Heart right ventricle (tissue), 16 donors: Measurements from ENCODE around the gene DIAPH3. TPM values are rescaled to one million over a fixed set of nuclear protein-coding genes. Genes with fewer than 3 reads are reported as not detected.

ENCODE experiments used
- ATAC-seq, 8 donors: fragments of 200-7000 bp; cut with Tn5 transposase; one replicate each; pipeline ENCODE4 v1.9.1; 2020; ENCODE audit warnings: mild to moderate bottlenecking in 8 of 8, moderate library complexity in 8 of 8, moderate number of reproducible peaks in 1 of 8
- DNase-seq, 2 donors: peaks; one replicate each; pipeline ENCODE4 v3.0.0-alpha.2; 2020
- H3K27ac ChIP-seq, 10 donors: fragments of 200-600 bp; sonication (generic) in 2 of 10; one replicate each; pipeline versions ENCODE4 v1.5.0 to v1.8.0; 2020 to 2022; ENCODE audit warnings: mild to moderate bottlenecking in 3 of 10
- H3K27me3 ChIP-seq, 7 donors: fragments of 200-600 bp; one replicate each; pipeline ENCODE4 v1.8.0; 2021 to 2022; ENCODE audit warnings: mild to moderate bottlenecking in 2 of 7
- H3K36me3 ChIP-seq, 9 donors: fragments of 200-600 bp; sonication (generic) in 1 of 9; one replicate each; pipeline versions ENCODE4 v1.5.0 to v1.8.0; 2020 to 2022; ENCODE audit warnings: mild to moderate bottlenecking in 2 of 9
- H3K4me1 ChIP-seq, 9 donors: fragments of 200-600 bp; sonication (generic) in 1 of 9; one replicate each; pipeline versions ENCODE4 v1.5.0 to v1.8.0; 2020 to 2022; ENCODE audit warnings: mild to moderate bottlenecking in 4 of 9
- H3K4me3 ChIP-seq, 10 donors: fragments of 200-600 bp; sonication (generic) in 2 of 10; one replicate each; pipeline versions ENCODE4 v1.5.0 to v1.8.0; 2020 to 2022; ENCODE audit warnings: mild to moderate bottlenecking in 7 of 10, moderate library complexity in 2 of 10
- H3K9me3 ChIP-seq, 11 donors: fragments of 200-600 bp in 10 of 11; sonication (generic) in 2 of 11; one replicate each; pipeline versions ENCODE4 v1.5.0 to v1.8.0; 2013 to 2022; ENCODE audit warnings: mild to moderate bottlenecking in 2 of 11, control low read depth in 1 of 11, moderate library complexity in 1 of 11
- CTCF ChIP-seq, 9 donors: fragments of 200-600 bp; sonication (generic) in 2 of 9; IDR thresholded peaks; one replicate each; pipeline versions ENCODE4 v1.5.0 to v1.8.0; 2021 to 2022; ENCODE audit warnings: antibody characterized with exemption in 9 of 9, mild to moderate bottlenecking in 5 of 9, moderate library complexity in 1 of 9
- WGBS, 2 donors: extraction: QIAGEN DNeasy Blood & Tissue Kit; methylation state at CpG; one replicate each; pipeline ENCODE4 v1.1.7; 2013; ENCODE audit warnings: inconsistent platforms in 1 of 2; 5-methylcytosine and 5-hydroxymethylcytosine counted together
- intact Hi-C, 10 donors: fragments of 100-400 bp; cut with DNase I; formaldehyde crosslinking; loops; one replicate each; pipeline versions ENCODE4 v1.11.1 to v1.14.2; 2022
- polyA plus RNA-seq, 2 donors: library from polyadenylated mRNA; stranded (reverse); fragments of 200-250 nt; gene quantifications; one replicate each; pipeline ENCODE4 v1.2.3, GENCODE V29; 2013
- total RNA-seq, 10 donors: library from RNA; stranded (reverse); fragmentation: NEBNext Ultra II Directional in 3 of 10; extraction: Animal tissue kit (Norgen Biotek cat#: 25700) in 3 of 10; gene quantifications; one replicate each; pipeline versions ENCODE4 v1.2.1 to v1.2.4, GENCODE V29; 2021 to 2023
- donor health status: Arrhythmogenic right ventricular cardiomyopathy.
- donor health status: ischemic (EF 13 %, LVEDD 7.1; RV severe dilation, severe dysfunction).
- donor health status: healthy with polysubstance abuse.
- donor health status: DM: no; HTN: yes; CAD: no.
- donor health status: DM: no; HTN: no; CAD: no.
- donor health status: ischemic (EF 25% LVEDD 6.9; RV normal size, moderate dysfunction).
- donor health status: ischemic (EF 25% LVEDD 5.7; RV mildly dilated, moderate dysfunction).
- donor health status: healthy.
- donor health status: DM: yes; HTN: yes; CAD: no.
- donor health status: Ischemic cardiomyopathy.
- donor health status: ischemic (EF 35%, LVEDD 5.7; RV mildly dilated, moderate dysfunction).
- donor health status: nonischemic (EF 11% LVEDD 7.7; RV severe dilation, severe dysfunction).
- donor health status: DM: yes; HTN: yes; CAD: no.
- donor health status: PGD.
- donor health status: ischemic (EF 29% LVEDD 5.4; RV normal size, mild dysfunction).
- donor health status: nonischemic (EF 23%, LVEDD 6.1; RV moderate dilation, normal function).

The DIAPH3 gene
- total and polyA plus RNA-seq, 12 donors = 0.04 to 2.2 (median 0.19) TPM

- Histone ChIP-seq H3K4me3 (no peak overlapping the region), H3K4me1 (no peaks in the 10 kb centered on the region), H3K9me3 (peaks cover 0 to 22% (median 0%) of the 10 kb centered on the region in 11 donors), H3K27me3 (no peaks in the 10 kb centered on the region), H3K27ac (no peak overlapping the region), H3K36me3 (peaks cover 0 to 6% (median 0%) of the 10 kb centered on the region in 9 donors)
- DNase-seq (no peak), ATAC-seq (no peak)
- intact Hi-C loops = no loop called here
- 97 to 99% methylated on average over 3 of the region's 3 CpGs for WGBS, 2 donors
- no peak for TF ChIP-seq CTCF (IDR thresholded peaks at IDR 0.05)
These were observed 52.0 kb downstream of the DIAPH3 start for GRCh38 chr13:60111691-60112090.

- H3K9me3 ChIP-seq = peaks cover 0 to 8% (median 0%) of the 10 kb centered on the region in 11 donors
- WGBS, 2 donors = 92 to 100% methylated on average over 3 of the region's 3 CpGs
- peaks cover 0 to 6% (median 0%) of the 10 kb centered on the region in 9 donors for H3K36me3 ChIP-seq
- no peak for DNase-seq
- no peak overlapping the region for H3K4me3 ChIP-seq
- intact Hi-C loops = no loop called here
- TF ChIP-seq CTCF (IDR thresholded peaks at IDR 0.05) = no peak
- no peak overlapping the region for H3K27ac ChIP-seq
- H3K27me3 ChIP-seq = no peaks in the 10 kb centered on the region
- ATAC-seq = no peak
- no peaks in the 10 kb centered on the region for H3K4me1 ChIP-seq
These were observed 54.4 kb downstream of the DIAPH3 start for GRCh38 chr13:60109285-60109684.

GRCh38 chr13:60108589-60108988, 55.1 kb downstream of the DIAPH3 start:
- 74 to 80% methylated on average over 2 of the region's 2 CpGs for WGBS, 2 donors

GRCh38 chr13:60099631-60100420, 63.9 kb downstream of the DIAPH3 start:
- intact Hi-C loops = no loop called here
- ATAC-seq = no peak
- TF ChIP-seq CTCF (IDR thresholded peaks at IDR 0.05) = no peak

More at GRCh38 chr13:60108589-60108988, 55.1 kb downstream of the DIAPH3 start:
- intact Hi-C loops = no loop called here
- no peak for TF ChIP-seq CTCF (IDR thresholded peaks at IDR 0.05)
- Histone ChIP-seq H3K4me1 (no peaks in the 10 kb centered on the region), H3K27me3 (no peaks in the 10 kb centered on the region), H3K9me3 (peaks cover 0 to 2% (median 0%) of the 10 kb centered on the region in 11 donors), H3K36me3 (peaks cover 0 to 6% (median 0%) of the 10 kb centered on the region in 9 donors), H3K4me3 (no peak overlapping the region), H3K27ac (no peak overlapping the region)
- ATAC-seq = no peak
- no peak for DNase-seq

More at GRCh38 chr13:60099631-60100420, 63.9 kb downstream of the DIAPH3 start:
- H3K4me1 ChIP-seq = no peaks in the 10 kb centered on the region
- no peak overlapping the region for H3K27ac ChIP-seq
- no peaks in the 10 kb centered on the region for H3K27me3 ChIP-seq
- no peak overlapping the region for H3K4me3 ChIP-seq
- WGBS, 2 donors = 83 to 86% methylated on average over 4 of the region's 4 CpGs
- no peak for DNase-seq
- no peaks in the 10 kb centered on the region for H3K9me3 ChIP-seq
- no peaks in the 10 kb centered on the region for H3K36me3 ChIP-seq
